ENCODE measurements around the gene VIM. TPM values are rescaled to one million over a fixed set of nuclear protein-coding genes. Genes with fewer than 3 reads are reported as not detected.
A peak's percentile ranks its signal among the peaks of the same experiment; 100 is the strongest.

The VIM gene
- total RNA-seq, 1 experiment from 2014 or later, result 7.2 TPM

DNA sequence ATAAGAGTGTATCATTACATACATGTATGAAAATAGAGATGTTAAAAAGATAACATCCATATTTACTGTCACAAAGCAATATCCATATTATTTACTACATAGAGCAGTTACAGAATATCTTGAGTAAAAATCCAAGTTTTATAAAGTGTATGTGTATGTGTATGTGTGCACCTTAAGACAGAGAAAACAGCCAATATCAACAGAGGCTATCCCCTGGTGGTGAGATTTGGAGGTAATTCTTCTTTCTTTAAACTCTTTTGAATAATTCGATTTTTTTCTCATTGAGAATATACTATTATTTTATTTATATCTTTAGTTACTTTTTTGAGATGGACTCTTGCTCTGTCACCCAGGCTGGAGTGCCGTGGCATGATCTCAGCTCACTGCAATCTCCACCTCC is 44.9 kb upstream of the VIM start:
- Histone ChIP-seq H3K9me3 (ENCODE audit: control insufficient read depth in 1 of 2, insufficient read depth in 1 of 2, low read depth in 1 of 2, low read length in 2 of 2) (no peaks in the 10 kb centered on the region), H3K36me3 (ENCODE audit: control insufficient read depth in 1 of 2, insufficient read depth in 2 of 2, low read length in 2 of 2) (no peaks in the 10 kb centered on the region), H3K79me2 (ENCODE audit: insufficient read depth, low read length) (no peaks in the 10 kb centered on the region), H3K27me3 (ENCODE audit: insufficient read depth, low read length) (no peaks in the 10 kb centered on the region), H3K9ac (ENCODE audit: low read length) (no peak overlapping the region), H3K9me2 (ENCODE audit: insufficient read depth) (no peaks in the 10 kb centered on the region), H3K27ac (ENCODE audit: low read depth, low read length) (no peak overlapping the region), H3K4me1 (ENCODE audit: control insufficient read depth in 1 of 2, insufficient read depth in 2 of 2, low read length in 2 of 2) (peaks cover 0 to 5% of the 10 kb centered on the region in 2 experiments; a peak in 1 of 4 replicates), H4K20me1 (ENCODE audit: insufficient read depth) (no peaks in the 10 kb centered on the region), H3K4me2 (ENCODE audit: low read length) (no peak overlapping the region), H2AFZ (ENCODE audit: low read depth, low read length, poor library complexity, severe bottlenecking) (no peak overlapping the region), H3K4me3 (replicated peaks in 1 of 2; ENCODE audit: low read depth in 1 of 2, low read length in 2 of 2) (no peak overlapping the region)
- no peak for ATAC-seq
- ChIA-PET CTCF (no interaction called here), RAD21 (ENCODE audit: low non-redundant PET in 1 of 2, low total read pairs in 2 of 2, uncharacterized antibody in 2 of 2, unreplicated experiment in 2 of 2) (no interaction called here), POLR2A (no interaction called here)
- peak; percentile 31; the same call in 1 of the 2 replicates for TF ChIP-seq RAD21 (IDR thresholded peaks at IDR 0.05; ENCODE audit: low read depth)
- TF ChIP-seq, protein P1, sequence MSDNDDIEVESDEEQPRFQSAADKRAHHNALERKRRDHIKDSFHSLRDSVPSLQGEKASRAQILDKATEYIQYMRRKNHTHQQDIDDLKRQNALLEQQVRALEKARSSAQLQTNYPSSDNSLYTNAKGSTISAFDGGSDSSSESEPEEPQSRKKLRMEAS (IDR thresholded peaks at IDR 0.05), result no peak
- TF ChIP-seq, protein P2, sequence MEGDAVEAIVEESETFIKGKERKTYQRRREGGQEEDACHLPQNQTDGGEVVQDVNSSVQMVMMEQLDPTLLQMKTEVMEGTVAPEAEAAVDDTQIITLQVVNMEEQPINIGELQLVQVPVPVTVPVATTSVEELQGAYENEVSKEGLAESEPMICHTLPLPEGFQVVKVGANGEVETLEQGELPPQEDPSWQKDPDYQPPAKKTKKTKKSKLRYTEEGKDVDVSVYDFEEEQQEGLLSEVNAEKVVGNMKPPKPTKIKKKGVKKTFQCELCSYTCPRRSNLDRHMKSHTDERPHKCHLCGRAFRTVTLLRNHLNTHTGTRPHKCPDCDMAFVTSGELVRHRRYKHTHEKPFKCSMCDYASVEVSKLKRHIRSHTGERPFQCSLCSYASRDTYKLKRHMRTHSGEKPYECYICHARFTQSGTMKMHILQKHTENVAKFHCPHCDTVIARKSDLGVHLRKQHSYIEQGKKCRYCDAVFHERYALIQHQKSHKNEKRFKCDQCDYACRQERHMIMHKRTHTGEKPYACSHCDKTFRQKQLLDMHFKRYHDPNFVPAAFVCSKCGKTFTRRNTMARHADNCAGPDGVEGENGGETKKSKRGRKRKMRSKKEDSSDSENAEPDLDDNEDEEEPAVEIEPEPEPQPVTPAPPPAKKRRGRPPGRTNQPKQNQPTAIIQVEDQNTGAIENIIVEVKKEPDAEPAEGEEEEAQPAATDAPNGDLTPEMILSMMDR (IDR thresholded peaks at IDR 0.05 in 2 of 3, conservative IDR thresholded peaks at IDR 0.05 in 1 of 3; ENCODE audit: borderline replicate concordance in 1 of 3, insufficient read depth in 1 of 3, low read depth in 2 of 3, low read length in 2 of 3), result peak in 2 of 3 experiments; percentile 33 to 48; a peak in 3 of 6 replicates
- intact Hi-C loops (cut with micrococcal nuclease), result no loop called here
- no TSS peak for BruUV-seq (replicated peaks)
- DNase-seq (ENCODE audit: low read depth, low spot score), result no peak

DNA sequence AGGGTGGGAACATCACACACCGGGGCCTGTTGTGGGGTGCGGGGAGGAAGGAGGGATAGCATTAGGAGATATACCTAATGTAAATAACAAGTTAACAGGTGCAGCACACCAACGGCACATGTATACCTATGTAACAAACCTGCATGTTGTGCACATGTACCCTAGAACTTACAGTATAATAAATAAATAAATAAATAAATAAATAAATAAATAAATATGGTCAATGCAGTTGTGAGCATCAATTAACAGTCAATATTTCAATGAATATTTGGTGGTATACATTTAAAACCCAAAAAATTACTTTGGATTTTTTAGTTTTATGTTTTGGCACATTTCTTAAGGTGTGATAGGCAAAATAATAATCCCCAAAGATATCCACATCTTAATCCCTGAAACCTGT is 42.2 kb upstream of the VIM start:
- TF ChIP-seq CBX3 (IDR thresholded peaks at IDR 0.05; ENCODE audit: low read depth) (no peak), POLR2AphosphoS5 (IDR thresholded peaks at IDR 0.05; ENCODE audit: low read depth, low read length) (no peak), SP1 (IDR thresholded peaks at IDR 0.05; ENCODE audit: low read depth) (no peak), FOSL1 (IDR thresholded peaks at IDR 0.05; ENCODE audit: low read depth) (no peak), POLR2A (IDR thresholded peaks at IDR 0.05; ENCODE audit: borderline replicate concordance, extremely low read depth, insufficient read depth, insufficient read length) (no peak)
- TF ChIP-seq, protein P3, sequence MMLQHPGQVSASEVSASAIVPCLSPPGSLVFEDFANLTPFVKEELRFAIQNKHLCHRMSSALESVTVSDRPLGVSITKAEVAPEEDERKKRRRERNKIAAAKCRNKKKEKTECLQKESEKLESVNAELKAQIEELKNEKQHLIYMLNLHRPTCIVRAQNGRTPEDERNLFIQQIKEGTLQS (IDR thresholded peaks at IDR 0.05), result no peak
- ATAC-seq, result no peak
- H3K9me2 ChIP-seq (ENCODE audit: insufficient read depth), result no peaks in the 10 kb centered on the region
- no peak overlapping the region for H3K4me2 ChIP-seq (ENCODE audit: low read length)
- CTCF ChIA-PET, result no interaction called here
- no peak overlapping the region for H3K27ac ChIP-seq (ENCODE audit: low read depth, low read length)
- intact Hi-C loops (cut with micrococcal nuclease), result no loop called here
- no peaks in the 10 kb centered on the region for H3K79me2 ChIP-seq (ENCODE audit: insufficient read depth, low read length)
- H4K20me1 ChIP-seq (ENCODE audit: insufficient read depth), result no peaks in the 10 kb centered on the region
- no peak for DNase-seq (ENCODE audit: low read depth, low spot score)
- BruUV-seq (replicated peaks), result no TSS peak
- H2AFZ ChIP-seq (ENCODE audit: low read depth, low read length, poor library complexity, severe bottlenecking), result no peak overlapping the region
- no peak overlapping the region for H3K4me3 ChIP-seq (replicated peaks in 1 of 2; ENCODE audit: low read depth in 1 of 2, low read length in 2 of 2)
- no peaks in the 10 kb centered on the region for H3K9me3 ChIP-seq (ENCODE audit: control insufficient read depth in 1 of 2, insufficient read depth in 1 of 2, low read depth in 1 of 2, low read length in 2 of 2)
- no peaks in the 10 kb centered on the region for H3K36me3 ChIP-seq (ENCODE audit: control insufficient read depth in 1 of 2, insufficient read depth in 2 of 2, low read length in 2 of 2)
- RAD21 ChIA-PET (ENCODE audit: low non-redundant PET in 1 of 2, low total read pairs in 2 of 2, uncharacterized antibody in 2 of 2, unreplicated experiment in 2 of 2), result no interaction called here
- no peak overlapping the region for H3K9ac ChIP-seq (ENCODE audit: low read length)
- POLR2A ChIA-PET, result no interaction called here
- peaks cover 0 to 5% of the 10 kb centered on the region in 2 experiments; a peak in 1 of 4 replicates for H3K4me1 ChIP-seq (ENCODE audit: control insufficient read depth in 1 of 2, insufficient read depth in 2 of 2, low read length in 2 of 2)
- H3K27me3 ChIP-seq (ENCODE audit: insufficient read depth, low read length), result no peaks in the 10 kb centered on the region

Measured in HCT116 (cell line).